ENCODE measurements around the gene MACC1.
A peak's percentile ranks its signal among the peaks of the same experiment; 100 is the strongest.
"Not testable (repeated sequence)": the region's sequence is repeated elsewhere in the genome, so short reads cannot be mapped to it uniquely, and the experiment has no call there.

MACC1 gene

GRCh38 chr7:20229646-20230500, 12.7 kb upstream of the MACC1 start:
- DNase-seq = no peak

DNA sequence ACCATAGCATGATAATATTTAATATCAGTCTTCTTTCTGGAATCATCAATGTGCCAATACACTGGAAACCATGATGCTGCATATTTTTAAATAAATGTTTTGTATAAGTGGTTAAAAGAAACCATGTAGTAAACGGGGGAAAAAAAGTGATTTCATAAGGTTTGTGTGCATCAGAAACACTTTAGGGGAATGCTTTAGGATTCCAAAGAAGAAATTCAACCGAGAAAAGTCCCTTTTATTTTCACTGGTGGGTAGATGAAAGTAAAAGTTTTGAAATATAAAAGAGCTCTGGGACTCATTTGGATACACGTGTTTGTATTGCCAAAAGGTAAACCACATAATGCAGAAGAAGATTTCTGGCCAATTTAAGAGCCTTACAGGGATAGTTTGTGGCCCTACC, 11.9 kb upstream of the MACC1 start:
- no peak for DNase-seq

- DNase-seq = no peak
Observed at GRCh38 chr7:20228654-20229053, 11.5 kb upstream of the MACC1 start.

GRCh38 chr7:20227291-20227795, 10.2 kb upstream of the MACC1 start:
- DNase-seq = no peak

GRCh38 chr7:20226860-20227259, 9.7 kb upstream of the MACC1 start:
- DNase-seq = no peak

- DNase-seq = no peak
Observed at GRCh38 chr7:20225384-20225783, 8.2 kb upstream of the MACC1 start.

- no peak for DNase-seq
Observed at GRCh38 chr7:20224025-20224424, 6.8 kb upstream of the MACC1 start.

DNA sequence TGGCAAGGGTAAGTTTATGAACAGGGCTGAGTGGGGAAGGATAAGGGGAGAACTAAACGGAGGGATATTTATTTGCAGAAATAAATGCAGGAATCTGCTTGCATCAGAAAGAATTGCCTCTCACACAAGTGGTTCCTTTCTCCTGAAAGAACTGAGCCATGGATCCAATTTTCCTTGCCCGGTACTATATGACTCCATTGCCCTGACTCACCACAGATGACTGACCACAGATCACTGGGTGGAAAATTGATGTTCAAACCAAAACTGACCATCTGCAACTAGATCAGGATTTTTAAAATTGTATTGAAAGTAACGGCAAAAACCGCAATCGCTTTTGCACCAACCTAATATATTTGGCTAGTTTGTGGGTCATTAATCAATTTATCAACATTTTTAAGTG, 6.2 kb upstream of the MACC1 start:
- DNase-seq = no peak

GRCh38 chr7:20222219-20222828, 5.1 kb upstream of the MACC1 start:
- no peak for DNase-seq

- peak; percentile 43 for DNase-seq
Observed at GRCh38 chr7:20220921-20221547, 3.9 kb upstream of the MACC1 start.

DNA sequence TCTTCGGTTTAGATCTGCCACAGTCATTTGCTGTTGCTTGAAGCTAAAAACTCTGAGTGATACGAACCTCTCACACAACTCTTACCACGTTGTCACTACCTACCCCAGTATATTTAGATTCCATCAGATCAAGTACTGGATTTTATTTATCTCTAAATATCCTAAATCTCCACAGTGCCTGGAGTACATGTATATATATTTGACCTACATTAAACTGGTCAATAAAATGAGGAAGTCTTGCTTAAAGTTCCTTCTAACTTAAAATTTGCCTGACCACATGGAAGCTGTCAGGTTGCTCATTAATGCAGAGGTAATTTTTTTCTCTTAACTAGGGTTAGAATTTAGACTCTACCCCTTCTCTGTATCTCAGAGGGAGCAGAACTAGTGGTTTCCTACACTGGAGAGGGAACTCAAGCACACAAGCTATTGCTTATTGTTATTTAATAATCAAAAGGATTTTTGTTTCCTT, 3.1 kb upstream of the MACC1 start:
- no peak for DNase-seq

- no peak for DNase-seq
Observed at GRCh38 chr7:20219446-20220292, 2.5 kb upstream of the MACC1 start.

DNA sequence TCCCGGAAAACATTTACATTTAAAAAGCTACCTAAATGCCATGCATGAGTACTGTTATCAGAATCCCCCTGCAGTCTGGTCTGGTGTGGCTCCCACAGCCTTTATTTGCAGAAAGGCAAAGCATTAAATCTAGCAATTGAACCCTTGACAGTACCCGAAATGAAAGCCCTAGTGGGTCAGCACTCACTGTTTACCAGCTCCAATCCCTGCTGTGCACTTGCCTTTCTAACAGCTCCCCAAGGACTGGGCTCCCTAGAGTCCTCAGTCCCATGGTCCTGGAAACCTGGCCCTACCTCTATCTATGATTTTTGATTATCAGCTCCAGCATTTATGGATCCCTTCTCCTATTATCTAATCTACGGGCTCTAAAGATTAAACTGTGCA, 1.9 kb upstream of the MACC1 start:
- DNase-seq = no peak

DNA sequence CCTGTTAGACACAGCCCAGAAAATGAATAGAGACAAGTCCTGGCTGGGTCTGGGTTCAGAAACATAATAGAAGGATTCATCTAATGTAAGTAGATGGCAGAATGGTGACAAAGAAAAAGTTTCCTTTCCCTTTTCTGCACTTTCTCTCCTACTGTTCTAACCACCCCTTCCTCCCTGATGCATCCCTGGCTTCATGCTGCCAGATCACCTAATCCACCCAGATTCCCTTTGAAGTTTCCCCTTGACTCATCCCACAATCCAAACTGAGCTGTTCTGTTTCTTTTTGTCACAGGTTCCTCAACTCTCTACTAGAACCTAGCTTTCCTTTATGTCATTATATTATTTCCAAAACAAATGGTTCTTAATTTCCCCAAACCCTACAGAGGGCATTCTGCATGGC, 1.1 kb upstream of the MACC1 start:
- DNase-seq = no peak

DNA sequence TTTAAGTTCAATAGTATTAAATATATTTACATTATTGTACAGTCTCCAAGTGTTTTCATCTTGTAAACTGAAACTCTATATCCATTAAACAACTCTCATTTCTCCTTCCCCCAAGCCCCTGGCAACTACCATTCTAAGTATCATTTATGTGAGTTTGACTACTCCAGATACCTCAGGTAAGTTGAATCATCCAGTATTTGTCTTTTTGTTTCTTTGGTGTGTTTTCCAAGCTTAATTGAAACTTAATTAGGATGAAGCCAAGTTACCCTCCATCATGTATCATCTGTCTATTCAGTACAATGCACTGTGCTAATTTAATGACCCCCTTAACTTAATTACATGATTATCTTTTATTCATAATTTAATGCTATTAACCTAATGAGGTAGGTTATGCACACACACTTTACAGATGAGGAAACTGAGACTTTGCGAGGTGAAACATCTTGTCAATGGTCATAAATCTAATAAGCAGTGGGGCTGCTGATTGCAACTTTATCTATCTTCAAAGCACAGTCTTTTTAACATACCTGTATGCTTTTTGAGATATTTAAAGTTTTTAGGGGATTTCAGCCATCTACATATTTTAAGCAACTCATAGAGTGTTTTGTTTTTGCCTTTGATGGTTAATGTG, 663 bp downstream of the MACC1 start:
- DNase-seq = no peak

- no peak for DNase-seq
Observed at GRCh38 chr7:20214921-20215669, 2.1 kb downstream of the MACC1 start.

GRCh38 chr7:20214132-20214531, 3.1 kb downstream of the MACC1 start:
- DNase-seq = no peak

GRCh38 chr7:20213378-20213777, 3.8 kb downstream of the MACC1 start:
- no peak for DNase-seq

GRCh38 chr7:20211376-20211775, 5.8 kb downstream of the MACC1 start:
- no peak for DNase-seq

DNA sequence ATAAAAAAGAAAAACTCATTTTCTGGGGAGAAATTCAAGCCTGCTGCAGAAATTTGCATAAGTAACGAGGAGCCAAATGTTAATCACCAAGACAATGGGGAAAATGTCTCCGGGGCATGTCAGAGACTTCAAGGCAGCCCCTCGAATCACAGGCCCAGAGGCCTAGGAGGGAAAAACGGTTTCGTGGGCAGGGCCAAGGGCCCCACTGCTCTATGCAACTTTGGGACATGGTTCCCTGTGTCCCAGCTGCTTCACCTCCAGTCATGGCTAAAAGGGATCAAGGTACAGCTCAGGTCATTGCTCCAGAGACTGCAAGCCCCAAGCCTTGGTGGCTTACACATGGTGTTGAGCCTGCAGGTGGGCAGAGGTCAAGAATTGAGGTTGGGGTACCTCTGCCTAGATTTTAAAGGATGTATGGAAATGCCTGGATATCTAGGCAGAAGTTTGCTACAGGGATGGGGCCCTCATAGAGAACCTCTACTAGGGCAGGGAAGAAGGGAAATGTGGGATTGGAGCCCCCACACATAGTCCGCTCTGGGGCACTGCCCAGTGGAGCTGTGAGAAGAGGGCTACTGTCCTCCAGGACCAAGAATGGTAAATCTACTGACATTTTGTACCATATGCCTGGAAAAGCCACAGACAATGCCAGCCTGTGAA, 8.4 kb downstream of the MACC1 start:
- DNase-seq = no peak

DNA sequence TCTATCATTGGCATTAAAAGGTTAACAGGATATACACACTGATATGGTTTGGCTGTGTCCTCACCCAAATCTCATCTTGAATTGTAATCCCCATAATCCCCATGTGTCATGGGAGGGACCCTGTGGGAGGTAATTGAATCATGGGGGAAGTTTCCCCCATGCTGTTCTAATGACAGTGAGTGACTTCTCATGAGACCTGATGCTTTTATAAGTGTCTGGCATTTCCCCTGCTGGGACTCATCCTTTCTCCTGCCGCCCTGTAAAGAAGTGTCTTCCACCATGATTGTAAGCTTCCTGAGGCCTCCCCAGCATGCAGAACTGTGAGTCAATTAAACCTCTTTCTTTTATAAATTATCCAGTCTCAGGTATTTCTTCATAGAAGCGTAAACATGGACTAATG, 9.4 kb downstream of the MACC1 start:
- not testable (repeated sequence) for DNase-seq
